ENCODE measurements around the gene IL10RA. TPM values are rescaled to one million over a fixed set of nuclear protein-coding genes. Genes with fewer than 3 reads are reported as not detected.
"Not testable (repeated sequence)": the region's sequence is repeated elsewhere in the genome, so short reads cannot be mapped to it uniquely, and the experiment has no call there.

The IL10RA gene
- not detected for polyA plus RNA-seq (2013, experiment 1 of 2; ENCODE audit: insufficient read length)
- polyA plus RNA-seq (2013, experiment 2 of 2; ENCODE audit: insufficient read length), result not detected

- peak; percentile 49 for DNase-seq
Observed at GRCh38 chr11:117985953-117986887, at the start of gene IL10RA. Gene IL10RA (plus strand): TSS chr11:117986394. CDS start chr11:117986468, 74 bp downstream.

- no peak for DNase-seq
Observed at GRCh38 chr11:117936973-117937372, 49.2 kb upstream of the IL10RA start.

- DNase-seq, result no peak
Observed at GRCh38 chr11:117940736-117941135, 45.5 kb upstream of the IL10RA start.

- DNase-seq, result no peak
Observed at GRCh38 chr11:117941163-117941707, 45.0 kb upstream of the IL10RA start.

- no peak for DNase-seq
Observed at GRCh38 chr11:117941976-117942654, 44.1 kb upstream of the IL10RA start.

- no peak for DNase-seq
Observed at GRCh38 chr11:117944554-117944953, 41.6 kb upstream of the IL10RA start.

GRCh38 chr11:117945047-117945810 is 41.0 kb upstream of the IL10RA start:
- DNase-seq, result no peak

GRCh38 chr11:117946156-117946841 is 39.9 kb upstream of the IL10RA start:
- no peak for DNase-seq

- DNase-seq, result peak; percentile 92
Observed at GRCh38 chr11:117946842-117947526, 39.2 kb upstream of the IL10RA start.

GRCh38 chr11:117947751-117948150 is 38.4 kb upstream of the IL10RA start:
- DNase-seq, result not testable (repeated sequence)

- not testable (repeated sequence) for DNase-seq
Observed at GRCh38 chr11:117948466-117948865, 37.7 kb upstream of the IL10RA start.

- no peak for DNase-seq
Observed at GRCh38 chr11:117949062-117949461, 37.1 kb upstream of the IL10RA start.

GRCh38 chr11:117950301-117950700 is 35.9 kb upstream of the IL10RA start:
- DNase-seq, result no peak

- DNase-seq, result no peak
Observed at GRCh38 chr11:117950993-117951961, 34.9 kb upstream of the IL10RA start.

- no peak for DNase-seq
Observed at GRCh38 chr11:117953024-117953671, 33.0 kb upstream of the IL10RA start.

- no peak for DNase-seq
Observed at GRCh38 chr11:117958949-117959348, 27.2 kb upstream of the IL10RA start.

GRCh38 chr11:117959438-117960149 is 26.6 kb upstream of the IL10RA start:
- DNase-seq, result no peak

GRCh38 chr11:117960406-117960805 is 25.8 kb upstream of the IL10RA start:
- no peak for DNase-seq

- no peak for DNase-seq
Observed at GRCh38 chr11:117961896-117962295, 24.3 kb upstream of the IL10RA start.

All from fibroblast of skin of back (primary cell).